Loucy (cell line): Measurements from ENCODE around the gene UBAC2.

ENCODE experiments used
- H2AFZ ChIP-seq: fragments of 200-600 bp; sonication (generic); 2 replicates; pipeline ENCODE4 v1.6.0; 2016; ENCODE audit warnings: antibody characterized with exemption, mild to moderate bottlenecking, low read length, moderate library complexity
- H3F3A ChIP-seq: fragments of 200-600 bp; 2 replicates; pipeline ENCODE4 v1.6.0; 2016; ENCODE audit warnings: antibody characterized with exemption, low read depth, mild to moderate bottlenecking
- H3K27me3 ChIP-seq: fragments of 200-600 bp; sonication (generic); 2 replicates; pipeline ENCODE4 v1.6.1; 2014; ENCODE audit warnings: low read length, mild to moderate bottlenecking; ENCODE audit not compliant: insufficient read depth, poor library complexity, severe bottlenecking
- H3K36me3 ChIP-seq: fragments of 200-600 bp; sonication (generic); 2 replicates; pipeline ENCODE4 v1.6.1; 2016; ENCODE audit warnings: low read length; ENCODE audit not compliant: insufficient read depth
- H3K4me1 ChIP-seq: fragments of 200-600 bp; sonication (generic); 2 replicates; pipeline ENCODE4 v1.5.1; 2014; ENCODE audit warnings: low read length, mild to moderate bottlenecking; ENCODE audit not compliant: insufficient read depth, poor library complexity, severe bottlenecking
- H3K4me2 ChIP-seq: fragments of 200-600 bp; sonication (generic); 2 replicates; pipeline ENCODE4 v1.6.0; 2014; ENCODE audit warnings: antibody characterized with exemption, low read length, low read depth, mild to moderate bottlenecking; ENCODE audit not compliant: poor library complexity, severe bottlenecking
- H3K4me3 ChIP-seq: fragments of 200-600 bp; sonication (generic); 2 replicates; pipeline ENCODE4 v1.5.1; 2014; ENCODE audit warnings: low read length, mild to moderate bottlenecking, mixed read lengths; ENCODE audit not compliant: poor library complexity, severe bottlenecking
- H3K79me2 ChIP-seq: fragments of 200-600 bp; sonication (generic); 2 replicates; pipeline ENCODE4 v1.6.1; 2014; ENCODE audit warnings: low read length; ENCODE audit not compliant: insufficient read depth
- H3K9ac ChIP-seq: fragments of 200-600 bp; sonication (generic); 2 replicates; pipeline ENCODE4 v1.6.0; 2014; ENCODE audit warnings: mild to moderate bottlenecking, low read depth, low read length, moderate library complexity; ENCODE audit not compliant: poor library complexity, severe bottlenecking
- H3K9me2 ChIP-seq: fragments of 200-600 bp; sonication (generic); replicated peaks from 2 replicates; pipeline ENCODE4 v1.6.1; 2016; ENCODE audit warnings: low read depth, low read length, mixed read lengths
- H3K9me3 ChIP-seq: fragments of 200-600 bp; sonication (generic); 2 replicates; pipeline ENCODE4 v1.6.1; 2014; ENCODE audit warnings: mild to moderate bottlenecking, antibody characterized with exemption, low read length, low read depth; ENCODE audit not compliant: insufficient read depth
- H4K20me1 ChIP-seq: fragments of 200-600 bp; sonication (generic); 2 replicates; pipeline ENCODE4 v1.6.0; 2014; ENCODE audit warnings: antibody characterized with exemption, low read length, mild to moderate bottlenecking; ENCODE audit not compliant: insufficient read depth, poor library complexity, severe bottlenecking
- EZH2phosphoT487 ChIP-seq: fragments of 200-600 bp; IDR thresholded peaks from 2 replicates; pipeline ENCODE4 v1.6.1; 2018; ENCODE audit warnings: antibody characterized with exemption, mild to moderate bottlenecking, moderate library complexity, borderline replicate concordance
- TF ChIP-seq, protein P1 (sequence below): fragments of 200-600 bp; sonication (generic); conservative IDR thresholded peaks from 2 replicates; pipeline ENCODE4 v1.5.1; 2014; ENCODE audit warnings: mild to moderate bottlenecking, antibody characterized with exemption, low read length

The UBAC2 gene

DNA sequence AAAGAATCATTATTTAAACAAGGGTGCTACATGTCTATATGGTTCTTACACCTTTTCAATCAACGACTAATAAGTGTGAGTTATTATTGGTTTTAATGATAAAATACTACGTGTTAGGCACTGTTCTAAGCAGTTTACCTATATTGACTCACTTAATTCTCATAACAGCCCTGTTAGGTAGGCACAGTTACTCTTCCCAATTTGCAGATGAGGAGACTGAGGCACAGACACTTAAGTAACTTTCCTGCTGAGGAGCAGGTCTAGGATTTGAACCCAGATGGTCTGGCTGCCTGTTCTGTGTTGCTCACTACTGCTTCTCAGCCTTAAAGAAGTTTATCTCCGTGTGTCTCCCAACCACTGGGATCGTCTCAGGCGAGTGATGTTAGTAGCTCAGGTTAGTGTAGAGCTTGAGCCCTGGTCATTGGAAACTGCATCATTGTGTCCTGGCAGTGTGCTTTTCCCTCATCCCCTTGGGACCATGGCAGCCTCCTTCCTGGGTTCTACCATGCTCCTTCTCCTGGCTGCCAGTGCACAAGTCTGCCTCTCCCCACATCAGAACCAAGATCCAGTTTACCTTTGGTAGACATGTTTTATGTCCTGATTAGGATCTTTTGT, 10.9 kb downstream of the UBAC2 start:
- Histone ChIP-seq H4K20me1 (peaks cover 38% of the 10 kb centered on the region), H3K27me3 (no peaks in the 10 kb centered on the region), H3K9me3 (no peaks in the 10 kb centered on the region), H3K4me1 (peaks cover 46% of the 10 kb centered on the region), H3K4me2 (no peak overlapping the region), H3F3A (no peaks in the 10 kb centered on the region), H2AFZ (no peak overlapping the region), H3K9me2 (no peaks in the 10 kb centered on the region), H3K36me3 (peaks cover 2% of the 10 kb centered on the region; the same call in 1 of the 2 replicates), H3K9ac (no peak overlapping the region), H3K4me3 (no peak overlapping the region), H3K79me2 (peaks cover 99% of the 10 kb centered on the region)
- no peak for TF ChIP-seq EZH2phosphoT487
- TF ChIP-seq, protein P1, sequence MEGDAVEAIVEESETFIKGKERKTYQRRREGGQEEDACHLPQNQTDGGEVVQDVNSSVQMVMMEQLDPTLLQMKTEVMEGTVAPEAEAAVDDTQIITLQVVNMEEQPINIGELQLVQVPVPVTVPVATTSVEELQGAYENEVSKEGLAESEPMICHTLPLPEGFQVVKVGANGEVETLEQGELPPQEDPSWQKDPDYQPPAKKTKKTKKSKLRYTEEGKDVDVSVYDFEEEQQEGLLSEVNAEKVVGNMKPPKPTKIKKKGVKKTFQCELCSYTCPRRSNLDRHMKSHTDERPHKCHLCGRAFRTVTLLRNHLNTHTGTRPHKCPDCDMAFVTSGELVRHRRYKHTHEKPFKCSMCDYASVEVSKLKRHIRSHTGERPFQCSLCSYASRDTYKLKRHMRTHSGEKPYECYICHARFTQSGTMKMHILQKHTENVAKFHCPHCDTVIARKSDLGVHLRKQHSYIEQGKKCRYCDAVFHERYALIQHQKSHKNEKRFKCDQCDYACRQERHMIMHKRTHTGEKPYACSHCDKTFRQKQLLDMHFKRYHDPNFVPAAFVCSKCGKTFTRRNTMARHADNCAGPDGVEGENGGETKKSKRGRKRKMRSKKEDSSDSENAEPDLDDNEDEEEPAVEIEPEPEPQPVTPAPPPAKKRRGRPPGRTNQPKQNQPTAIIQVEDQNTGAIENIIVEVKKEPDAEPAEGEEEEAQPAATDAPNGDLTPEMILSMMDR = no peak

DNA sequence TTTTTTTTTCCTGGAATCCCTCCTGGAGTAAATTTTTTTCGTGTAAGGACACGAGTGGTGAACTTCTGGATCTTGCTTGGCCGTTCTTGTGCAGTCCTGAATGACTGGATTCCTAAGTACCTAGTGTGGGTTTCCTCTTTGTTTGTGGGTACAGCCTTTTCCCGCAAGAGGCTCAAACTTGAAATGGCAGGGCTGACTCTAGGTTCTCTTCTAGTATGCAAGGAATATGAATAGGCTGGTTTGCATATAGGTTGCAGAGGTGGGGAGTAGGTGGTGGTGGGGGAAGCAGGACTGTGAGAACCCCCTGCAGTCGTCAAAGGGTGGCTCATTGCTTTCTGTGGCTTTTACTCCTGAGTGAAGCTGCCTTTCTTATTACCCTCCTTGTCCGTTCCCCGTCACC, 13.6 kb downstream of the UBAC2 start:
- TF ChIP-seq, protein P1 = no peak
- no peak for TF ChIP-seq EZH2phosphoT487
- H3K4me2 ChIP-seq = peak overlapping the region; percentile 69
- no peaks in the 10 kb centered on the region for H3K27me3 ChIP-seq
- H3K9ac ChIP-seq = peak overlapping the region; percentile 45
- no peak overlapping the region for H2AFZ ChIP-seq
- peaks cover 51% of the 10 kb centered on the region for H3K4me1 ChIP-seq
- peak overlapping the region; percentile 10 for H3K4me3 ChIP-seq
- peaks cover 99% of the 10 kb centered on the region for H3K79me2 ChIP-seq
- peaks cover 2% of the 10 kb centered on the region; the same call in 1 of the 2 replicates for H3K36me3 ChIP-seq
- H3F3A ChIP-seq = no peaks in the 10 kb centered on the region
- H4K20me1 ChIP-seq = peaks cover 25% of the 10 kb centered on the region
- H3K9me2 ChIP-seq = no peaks in the 10 kb centered on the region
- no peaks in the 10 kb centered on the region for H3K9me3 ChIP-seq

DNA sequence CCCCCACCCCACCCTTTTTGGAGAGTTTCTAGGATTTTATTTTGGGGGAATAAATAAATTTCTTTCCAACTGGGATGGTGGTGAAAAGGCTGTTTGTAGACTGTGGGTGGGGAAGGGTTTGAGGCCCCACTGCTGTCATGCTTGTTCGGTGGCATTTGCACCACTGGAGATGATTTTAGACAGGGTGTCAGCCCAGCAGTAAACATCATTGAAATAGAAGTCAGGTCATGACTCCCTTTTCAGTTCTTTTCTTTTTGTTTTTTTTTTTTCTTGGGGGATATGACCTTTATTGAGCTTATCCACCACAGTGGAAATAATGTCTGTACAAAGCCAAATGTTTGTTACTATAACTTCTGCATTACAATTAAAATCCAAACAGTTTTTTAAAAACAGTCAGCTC, 14.1 kb downstream of the UBAC2 start:
- TF ChIP-seq, protein P1 = no peak
- no peak for TF ChIP-seq EZH2phosphoT487
- peaks cover 2% of the 10 kb centered on the region; the same call in 1 of the 2 replicates for H3K36me3 ChIP-seq
- H2AFZ ChIP-seq = no peak overlapping the region
- H3K9me3 ChIP-seq = no peaks in the 10 kb centered on the region
- H3K4me2 ChIP-seq = peak overlapping the region; percentile 69
- peak overlapping the region; percentile 71 for H3K9ac ChIP-seq
- H3F3A ChIP-seq = no peaks in the 10 kb centered on the region
- peaks cover 54% of the 10 kb centered on the region for H3K4me1 ChIP-seq
- H3K4me3 ChIP-seq = peak overlapping the region; percentile 65
- H4K20me1 ChIP-seq = peaks cover 27% of the 10 kb centered on the region
- H3K9me2 ChIP-seq = no peaks in the 10 kb centered on the region
- no peaks in the 10 kb centered on the region for H3K27me3 ChIP-seq
- H3K79me2 ChIP-seq = peaks cover 99% of the 10 kb centered on the region
